GM18868 (cell line): ENCODE data around the gene DBF4B.
"Not testable (repeated sequence)": the region's sequence is repeated elsewhere in the genome, so short reads cannot be mapped to it uniquely, and the experiment has no call there.

Experiments
- ATAC-seq: cut with Tn5 transposase; IDR thresholded peaks from one replicate; pipeline ENCODE4 v1.9.1; 2021; ENCODE audit warnings: mild to moderate bottlenecking, moderate library complexity; ENCODE audit not compliant: unreplicated experiment

The DBF4B gene

DNA sequence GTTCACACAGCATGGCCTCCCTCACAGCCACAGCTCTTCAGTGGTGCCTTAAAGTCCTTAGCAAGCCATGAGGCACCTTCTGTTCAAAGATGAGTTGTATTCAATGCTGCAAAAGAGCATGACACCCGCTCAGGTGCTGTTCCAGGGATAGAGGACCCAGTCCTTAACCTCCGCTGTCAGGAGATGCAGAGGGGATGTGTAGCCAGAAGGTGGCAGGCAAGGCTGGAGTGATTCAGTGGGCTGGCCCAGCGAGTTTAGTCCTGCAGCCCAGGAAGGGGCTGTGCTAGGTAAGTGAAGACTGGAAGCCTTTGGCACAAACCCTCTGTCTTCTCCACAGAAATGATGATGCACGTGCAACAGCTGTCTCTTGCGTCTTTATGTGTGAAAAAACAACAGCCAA lies 25.3 kb downstream of the DBF4B start:
- ATAC-seq = no peak

DNA sequence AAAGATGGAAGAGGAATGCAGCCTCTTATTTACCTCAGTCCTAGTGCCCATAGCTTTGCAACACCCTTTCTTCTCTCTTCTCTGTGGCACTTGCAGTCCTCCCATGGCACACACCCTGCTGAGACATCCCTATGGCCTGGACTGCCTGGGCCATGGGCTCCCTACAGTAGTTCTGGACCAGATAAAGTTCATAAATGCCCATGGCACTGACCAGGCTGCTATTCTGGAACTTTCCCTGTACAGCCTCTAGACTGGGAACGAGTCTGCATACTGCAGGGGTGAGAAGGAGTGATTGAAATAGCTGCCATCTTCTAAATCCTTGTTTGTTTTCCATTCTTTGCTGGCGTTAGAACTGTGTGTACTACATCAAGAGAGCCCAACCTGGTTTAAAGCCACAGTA lies 25.8 kb downstream of the DBF4B start:
- no peak for ATAC-seq

DNA sequence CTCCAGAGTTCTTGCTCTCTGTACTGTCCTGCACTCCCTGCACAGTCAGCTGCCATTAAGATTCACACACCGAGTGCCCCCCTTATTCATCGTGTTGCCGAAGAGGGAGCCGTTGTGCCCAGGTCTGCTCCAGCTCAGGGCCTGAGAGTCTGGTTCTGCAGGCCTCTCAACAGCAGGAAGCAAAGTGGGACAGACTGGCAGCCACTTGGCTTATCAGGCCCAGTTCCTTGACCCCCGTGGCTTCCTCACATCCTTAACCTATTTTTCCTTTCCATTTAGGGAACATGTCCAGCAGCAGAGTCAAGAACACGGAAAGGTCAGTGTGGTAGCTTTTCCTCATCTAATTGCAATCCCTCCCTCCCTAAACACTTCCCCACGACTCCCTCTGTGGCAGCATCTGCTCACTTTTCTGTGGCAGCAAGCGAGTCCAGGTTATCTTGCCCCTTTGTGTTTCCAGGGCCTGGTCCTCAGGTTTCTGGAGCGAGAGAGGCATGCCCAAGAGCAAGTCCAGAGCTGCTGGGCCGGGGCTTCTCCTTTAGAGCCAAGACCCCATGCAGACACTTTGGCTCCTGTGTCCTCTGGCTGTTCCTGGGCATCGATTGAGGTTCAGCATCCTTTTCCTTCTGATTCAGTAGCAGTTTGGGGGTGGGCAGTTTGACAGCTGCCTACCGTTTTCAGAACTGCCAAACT lies 28.2 kb downstream of the DBF4B start:
- ATAC-seq = no peak

DNA sequence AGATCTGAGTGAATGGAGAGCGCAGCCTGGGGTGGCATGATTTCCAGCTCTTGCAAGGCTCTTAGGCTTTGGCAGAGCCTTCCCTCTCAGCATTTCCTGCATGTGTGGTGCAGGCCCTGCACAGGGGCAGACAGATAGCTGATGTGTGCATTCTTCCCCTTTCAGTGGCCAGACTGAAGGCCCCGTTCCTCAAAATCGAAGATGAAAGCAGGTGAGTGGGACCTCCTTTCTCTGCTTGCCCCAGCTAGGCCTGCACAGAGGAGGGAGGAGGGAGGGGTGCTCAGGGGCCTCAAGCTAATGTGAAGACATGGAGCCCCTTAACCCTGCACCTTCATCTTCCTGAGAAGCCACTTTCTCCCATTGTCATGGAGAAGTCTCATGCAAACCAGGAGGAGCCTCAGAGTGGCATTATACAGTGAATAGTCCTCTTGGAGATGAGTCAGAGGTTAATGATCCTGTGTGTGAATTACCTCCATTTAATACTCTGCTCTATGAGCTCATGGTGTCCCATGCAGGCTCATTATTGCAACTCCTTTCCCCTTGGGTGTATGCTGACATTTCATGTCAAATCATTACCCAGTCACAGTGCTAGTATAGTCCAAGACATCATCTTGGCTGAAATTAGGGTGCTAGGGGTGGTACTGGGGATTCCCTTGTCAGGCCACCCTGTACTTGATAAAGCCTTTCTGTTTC lies 29.9 kb downstream of the DBF4B start:
- no peak for ATAC-seq

DNA sequence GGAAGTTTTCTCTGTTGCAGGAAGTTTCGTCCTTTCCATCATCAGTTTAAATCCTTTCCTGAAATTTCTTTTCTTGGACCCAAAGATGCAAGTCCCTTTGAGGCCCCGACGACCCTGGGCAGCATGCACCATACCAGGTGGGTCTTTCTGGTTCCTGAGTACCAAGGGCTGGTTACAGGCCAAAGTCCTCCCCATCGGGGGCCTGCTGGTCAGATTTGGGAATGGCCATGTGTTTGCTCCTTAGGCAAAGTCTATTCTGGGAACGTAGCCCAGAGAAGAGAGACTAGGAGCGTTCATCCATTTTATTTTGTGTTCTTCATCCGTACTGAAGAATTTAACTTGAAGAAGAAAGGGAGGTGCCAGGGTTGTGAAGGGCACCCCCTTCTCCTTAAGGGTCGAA lies 32.9 kb downstream of the DBF4B start:
- no peak for ATAC-seq

DNA sequence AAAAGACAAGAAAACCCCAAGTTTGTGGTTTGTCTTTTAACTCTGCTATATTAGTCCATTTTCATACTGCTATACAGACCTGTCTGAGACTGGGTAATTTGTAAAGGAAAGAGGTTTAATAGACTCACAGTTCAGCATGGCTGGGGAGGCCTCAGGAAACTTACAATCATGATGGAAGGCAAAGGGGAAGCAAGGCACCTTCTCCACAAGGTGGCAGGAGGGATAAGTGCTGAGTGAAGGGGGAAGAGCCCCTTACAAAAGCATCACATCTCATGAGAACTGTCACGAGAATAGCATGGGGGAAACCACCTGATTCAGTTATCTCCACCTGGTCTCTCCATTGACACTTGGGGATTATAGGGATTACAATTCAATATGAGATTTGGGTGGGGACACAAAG lies 36.8 kb downstream of the DBF4B start:
- no peak for ATAC-seq

DNA sequence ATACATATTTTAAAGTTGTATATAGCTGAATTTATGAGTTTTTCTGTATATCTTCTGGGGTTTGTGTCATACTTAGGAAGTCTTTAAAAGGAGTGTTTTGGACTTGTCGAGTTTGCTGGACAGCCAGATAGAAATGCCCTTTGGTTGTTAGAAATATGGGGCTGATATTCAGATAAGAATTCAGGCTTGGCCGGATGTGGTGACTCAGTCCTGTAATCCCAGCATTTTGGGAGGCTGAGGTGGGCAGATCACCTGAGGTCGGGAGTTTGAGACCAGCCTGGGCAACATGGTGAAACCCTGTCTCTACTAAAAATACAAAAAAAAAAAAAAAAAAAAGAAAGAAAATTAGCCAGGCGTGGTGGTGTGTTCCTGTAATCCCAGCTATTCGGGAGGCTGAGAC lies 37.3 kb downstream of the DBF4B start:
- not testable (repeated sequence) for ATAC-seq

DNA sequence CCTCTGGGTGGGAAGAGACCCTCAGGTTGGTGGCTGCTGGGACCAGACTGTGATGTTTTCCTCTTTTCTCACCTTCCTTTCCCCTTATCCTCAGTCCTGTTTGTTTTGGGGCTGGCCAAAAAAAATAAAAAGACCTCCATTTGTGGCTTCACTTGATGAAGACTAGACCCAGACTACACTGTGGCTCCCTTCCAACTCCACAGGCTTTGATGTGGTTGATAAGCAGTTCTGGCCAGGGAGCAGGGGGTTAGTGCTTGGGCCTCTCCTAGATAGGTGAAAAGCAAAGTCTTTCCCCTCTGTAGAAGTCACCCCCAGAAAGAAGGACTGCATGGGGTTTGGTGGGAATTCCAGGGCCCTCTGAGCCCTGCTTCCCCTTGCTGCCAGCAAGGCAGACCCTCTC lies 39.1 kb downstream of the DBF4B start:
- no peak for ATAC-seq

DNA sequence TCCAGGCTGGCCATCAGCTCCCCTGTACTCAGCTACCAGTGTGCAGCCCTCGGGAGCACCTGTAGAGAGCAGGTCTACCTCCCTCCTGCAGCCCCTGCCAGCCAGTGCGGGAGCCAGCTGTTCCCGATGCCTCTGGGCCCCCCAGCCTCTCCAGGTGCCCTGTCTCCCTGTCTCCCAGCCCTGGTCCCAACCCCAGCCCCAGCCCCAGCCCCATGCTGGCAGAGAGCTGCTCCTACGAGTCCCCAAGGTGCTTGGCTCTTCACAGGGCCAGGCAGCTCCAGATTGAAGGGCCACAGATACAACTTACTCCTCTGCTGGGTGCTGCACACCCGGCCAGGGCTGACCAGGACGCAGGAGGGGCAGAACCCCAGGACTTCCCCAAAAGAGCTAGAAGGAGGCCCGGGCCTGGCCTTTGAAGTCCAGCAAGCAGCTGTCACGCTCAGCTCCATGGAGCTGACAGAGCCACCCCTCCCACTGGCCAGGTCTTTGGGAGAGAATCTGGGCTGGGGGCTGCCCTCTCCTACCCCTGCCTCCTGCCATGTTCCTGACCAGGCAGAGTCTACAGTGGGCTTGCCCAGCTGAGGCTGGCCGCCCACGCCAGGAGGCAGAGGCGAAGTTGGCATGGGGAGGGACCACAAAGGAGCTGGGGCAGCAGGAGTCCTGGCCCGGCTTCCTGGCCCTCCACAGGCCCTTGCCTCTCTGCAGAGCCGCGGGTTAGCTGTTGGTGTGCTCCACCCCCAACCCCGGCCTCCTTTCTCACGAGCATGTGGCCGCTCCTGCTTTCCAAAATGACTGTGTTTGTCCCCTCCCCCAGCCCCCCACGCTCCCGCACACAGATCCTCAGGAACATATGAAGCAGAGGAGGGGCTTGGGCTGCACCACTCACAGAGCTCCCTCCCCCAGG lies 40.9 kb downstream of the DBF4B start:
- ATAC-seq = no peak

DNA sequence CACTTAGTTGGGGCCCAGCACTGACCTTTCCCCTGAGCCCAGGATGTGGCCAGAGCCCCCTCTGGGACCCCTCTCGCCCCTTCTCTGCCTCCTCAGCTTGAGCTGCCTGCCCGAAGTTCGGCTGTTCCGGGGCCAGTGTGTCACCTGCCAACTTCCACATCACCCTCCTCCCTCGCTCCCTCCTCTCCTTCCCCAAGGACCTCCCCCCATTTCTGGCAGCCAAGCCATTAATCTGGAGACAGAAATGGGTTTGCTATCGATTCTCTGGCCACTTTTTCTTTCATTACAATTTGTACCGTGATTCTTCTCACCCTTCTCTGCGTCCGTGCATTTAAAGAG lies 41.5 kb downstream of the DBF4B start:
- no peak for ATAC-seq

DNA sequence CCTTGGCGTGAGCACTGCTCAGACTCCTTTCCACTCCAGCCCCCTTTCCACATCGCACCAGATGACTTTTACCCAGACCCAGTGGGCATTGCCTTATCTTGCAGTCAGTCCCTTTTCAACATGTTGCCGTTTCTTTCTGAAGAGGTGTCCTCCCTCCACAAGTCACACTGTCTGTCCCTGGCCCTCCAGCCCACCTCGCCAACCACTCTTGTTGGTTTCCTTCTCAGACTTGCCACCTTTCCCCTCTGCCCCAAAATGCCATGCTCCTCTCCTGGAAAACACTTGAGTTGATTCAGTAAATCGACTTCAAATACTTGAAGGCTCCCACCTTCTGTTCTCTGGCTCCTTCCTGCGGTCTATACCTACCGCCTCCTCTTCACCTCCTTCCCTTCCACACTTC lies 42.9 kb downstream of the DBF4B start:
- no peak for ATAC-seq

DNA sequence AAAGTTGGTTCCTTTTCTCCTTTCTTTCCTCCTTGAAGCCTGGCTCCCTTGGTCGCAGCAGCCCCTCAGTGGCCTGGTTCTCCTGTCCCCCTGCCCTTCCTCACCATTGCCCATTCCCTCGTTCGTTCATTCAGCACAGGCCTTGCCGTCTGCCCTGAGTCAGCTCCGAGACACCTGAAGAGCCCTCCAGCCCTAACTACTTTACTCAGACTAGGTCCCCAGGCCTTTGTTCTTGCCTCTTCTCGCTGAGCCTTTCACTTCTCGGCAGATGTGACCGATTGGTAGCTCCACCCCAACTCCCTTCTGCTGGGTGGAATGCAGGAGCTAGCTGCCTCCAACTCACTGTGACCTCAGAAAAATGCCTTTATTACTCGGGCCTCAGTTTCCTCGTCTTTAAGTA lies 43.3 kb downstream of the DBF4B start:
- no peak for ATAC-seq

DNA sequence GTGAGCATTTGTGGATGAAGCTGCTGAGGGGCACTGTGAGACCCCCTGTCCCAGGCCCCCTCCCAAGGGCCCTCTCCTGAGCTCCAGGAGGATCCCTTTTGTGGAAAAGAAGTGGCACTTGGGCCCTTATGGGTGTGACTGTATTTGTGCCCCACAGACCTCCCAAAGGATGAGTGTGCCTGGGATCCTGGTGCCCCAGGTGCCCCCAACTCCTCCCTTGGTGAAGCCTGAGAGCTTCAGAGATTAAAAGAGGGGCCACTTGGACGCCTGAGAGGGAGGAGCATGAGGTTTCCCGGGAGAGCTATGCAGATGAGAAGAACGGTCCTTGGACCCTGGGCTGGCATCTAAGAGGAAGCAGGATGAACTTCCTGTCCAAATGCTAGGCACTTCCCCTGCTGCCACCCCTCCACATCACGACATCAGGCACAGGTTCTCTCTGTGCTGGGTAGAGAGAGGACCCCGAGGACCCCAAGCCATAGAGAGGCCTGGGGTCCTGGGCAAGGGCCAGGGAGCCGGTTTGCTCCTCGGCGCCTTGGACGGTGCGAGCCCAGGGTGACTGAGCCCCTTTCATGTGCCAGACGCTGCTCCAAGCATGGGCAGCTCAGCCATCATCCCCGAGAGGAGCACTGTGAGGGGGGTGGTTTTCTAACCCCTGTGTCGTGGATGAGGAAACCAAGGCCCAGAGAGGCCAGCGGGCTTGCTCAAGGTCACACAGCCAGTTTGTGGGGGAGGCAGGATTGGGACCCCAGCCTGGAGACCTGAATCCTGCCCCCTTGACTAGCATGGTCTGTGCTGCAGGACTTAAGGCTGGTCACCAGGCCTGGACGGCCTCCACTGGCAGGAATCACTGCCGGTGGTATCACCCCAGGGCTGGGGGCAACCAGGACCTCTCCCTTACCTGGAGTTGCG lies 44.7 kb downstream of the DBF4B start:
- no peak for ATAC-seq

DNA sequence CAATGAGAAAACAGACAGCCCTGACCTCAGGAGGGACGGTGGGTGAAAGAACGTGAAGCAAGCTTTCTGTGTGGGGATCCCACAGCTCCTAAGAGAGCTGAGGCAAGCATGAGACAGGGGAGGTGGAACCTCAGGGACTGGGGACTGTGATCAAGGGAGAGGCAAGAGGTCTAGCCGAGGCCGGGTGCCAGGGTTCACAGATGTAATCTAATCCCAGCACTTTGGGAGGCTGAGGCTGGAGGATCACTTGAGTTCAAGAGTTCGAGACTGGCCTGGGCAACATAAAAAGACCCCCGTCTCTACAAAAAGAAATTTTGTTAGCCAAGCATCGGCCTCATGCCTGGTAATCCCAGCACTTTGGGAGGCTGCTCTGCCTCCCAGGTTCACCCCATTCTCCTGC lies 45.8 kb downstream of the DBF4B start:
- no peak for ATAC-seq

DNA sequence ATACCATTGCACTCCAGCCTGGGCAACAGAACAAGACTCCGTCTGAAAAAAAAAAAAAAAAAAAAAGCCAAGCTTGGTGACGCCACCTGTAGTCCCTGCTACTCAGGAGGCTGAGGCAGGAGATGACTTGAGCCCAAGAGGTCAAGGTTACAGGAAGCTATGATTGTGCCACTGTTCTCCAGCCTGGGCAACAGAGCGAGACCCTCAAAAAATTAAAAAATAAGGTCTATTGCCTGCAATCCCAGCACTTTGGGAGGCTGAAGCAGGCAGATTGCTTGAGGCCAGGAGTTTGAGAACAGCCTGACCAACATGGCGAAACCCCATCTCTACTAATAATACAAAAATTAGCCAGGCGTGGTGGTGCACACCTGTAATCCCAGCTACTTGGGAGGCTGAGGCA lies 46.7 kb downstream of the DBF4B start:
- ATAC-seq = not testable (repeated sequence)

DNA sequence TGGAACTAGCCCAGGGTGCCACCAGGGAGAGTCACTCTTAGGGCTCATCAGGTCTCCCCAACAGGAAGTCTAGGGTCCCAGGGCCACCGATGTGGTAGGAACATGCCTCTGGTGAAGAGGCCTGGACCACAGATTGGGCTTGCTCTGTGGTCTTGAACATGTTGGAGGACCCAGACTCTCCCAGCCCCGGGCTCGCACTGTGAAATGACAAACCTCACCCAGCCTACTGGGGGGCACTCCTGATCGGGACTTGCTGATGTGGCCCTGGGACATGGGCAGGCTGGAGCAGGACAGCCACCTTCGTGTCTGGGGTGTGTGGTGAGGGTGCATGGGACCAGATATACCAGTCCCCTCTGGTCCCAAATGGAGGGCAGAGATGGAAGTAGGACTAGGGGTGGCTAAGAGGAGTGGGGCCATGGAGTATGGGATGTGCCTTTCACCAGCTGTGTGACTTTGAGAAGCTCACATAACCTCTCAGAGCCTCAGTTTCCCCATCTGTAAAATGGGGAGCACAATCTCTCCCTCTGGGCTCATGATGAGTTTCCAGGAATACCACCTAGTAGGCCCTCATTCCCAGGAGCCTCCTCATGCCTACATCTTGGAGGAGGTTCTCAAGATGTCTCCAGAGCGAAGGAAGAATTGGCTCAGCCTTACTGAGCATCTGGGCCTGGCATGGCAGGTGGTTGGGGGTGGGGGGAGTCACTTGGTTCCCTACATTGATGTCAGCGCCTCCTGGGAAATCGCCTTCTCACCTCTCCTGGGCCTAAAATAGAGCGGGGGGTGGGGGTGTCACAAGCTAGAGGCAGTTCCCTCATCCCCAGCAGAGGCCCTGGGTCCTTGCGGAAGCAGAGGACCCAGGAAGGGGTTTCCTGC lies 48.8 kb downstream of the DBF4B start:
- no peak for ATAC-seq

DNA sequence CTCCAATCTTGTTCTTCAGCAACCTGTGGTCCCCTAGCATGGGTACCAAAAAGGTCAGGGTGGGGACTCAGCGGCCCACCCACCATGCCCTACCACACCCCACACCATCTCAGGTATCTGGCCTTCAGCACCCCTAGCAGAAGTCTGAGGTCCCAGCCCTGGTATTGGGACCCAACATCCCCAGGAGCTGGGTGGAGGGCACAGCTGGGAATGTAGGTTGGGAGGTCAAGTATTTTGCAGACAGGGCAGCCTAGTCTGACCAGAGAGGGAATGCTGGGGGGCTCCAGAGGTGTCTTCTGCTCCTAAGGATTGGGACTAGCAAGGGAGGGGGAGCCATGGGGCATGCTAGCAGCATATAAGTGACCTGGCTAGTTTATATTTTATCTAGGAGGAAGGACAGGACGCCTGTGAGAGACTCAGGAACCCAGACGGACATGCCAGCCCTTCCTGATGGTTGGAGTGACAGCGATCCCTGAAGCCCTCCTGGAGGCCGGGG lies 49.5 kb downstream of the DBF4B start:
- no peak for ATAC-seq

DNA sequence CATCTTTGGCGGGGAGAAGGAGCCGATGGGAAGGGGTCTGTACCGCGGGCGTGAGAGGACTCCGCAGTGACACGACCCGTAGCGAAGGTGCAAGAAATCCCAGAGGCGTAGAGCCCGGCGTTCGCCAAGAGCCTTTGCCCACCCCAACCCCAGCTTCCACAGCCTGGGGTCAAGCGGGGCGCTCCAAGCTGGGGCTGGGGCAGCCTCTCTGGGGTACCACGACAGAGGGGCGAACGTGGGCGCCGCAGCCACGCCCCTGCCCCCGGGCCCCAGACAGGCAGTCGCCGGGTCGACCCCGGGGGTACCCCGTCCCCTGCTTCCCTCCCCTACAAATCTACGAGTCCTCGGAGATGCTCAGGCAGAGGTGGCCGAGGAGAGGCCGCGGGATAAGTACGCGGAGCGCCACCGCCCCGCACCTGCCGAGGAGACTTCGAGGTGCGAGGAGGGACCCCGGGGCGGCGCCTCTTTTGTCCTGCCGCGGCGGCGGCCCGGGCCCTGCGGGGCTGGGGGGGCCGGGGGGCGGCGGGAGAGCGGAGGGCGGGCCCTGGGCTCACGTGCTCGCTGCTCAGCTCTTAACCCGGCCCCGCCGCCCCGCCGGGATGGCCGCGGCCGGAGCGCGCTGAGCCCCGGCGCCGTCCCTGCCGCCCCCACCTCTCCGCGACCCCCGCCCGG lies 50.1 kb downstream of the DBF4B start, which contains the start of gene ADAM11:
TSS of gene ADAM11 (plus strand) at position 575 of the 672 bp plus-strand sequence. CDS start 212 bp downstream, outside the sequence.
- no peak for ATAC-seq
